GM19397 (cell line): ENCODE measurements around the gene IL1RN.

Experiments
- ATAC-seq: cut with Tn5 transposase; IDR thresholded peaks from one replicate; pipeline ENCODE4 v1.9.1; 2021; ENCODE audit warnings: mild to moderate bottlenecking, moderate library complexity; ENCODE audit not compliant: unreplicated experiment

The IL1RN gene

GRCh38 chr2:113102133-113102532 lies 25.3 kb upstream of the IL1RN start:
- no peak for ATAC-seq

GRCh38 chr2:113103277-113103676 lies 24.1 kb upstream of the IL1RN start:
- no peak for ATAC-seq

DNA sequence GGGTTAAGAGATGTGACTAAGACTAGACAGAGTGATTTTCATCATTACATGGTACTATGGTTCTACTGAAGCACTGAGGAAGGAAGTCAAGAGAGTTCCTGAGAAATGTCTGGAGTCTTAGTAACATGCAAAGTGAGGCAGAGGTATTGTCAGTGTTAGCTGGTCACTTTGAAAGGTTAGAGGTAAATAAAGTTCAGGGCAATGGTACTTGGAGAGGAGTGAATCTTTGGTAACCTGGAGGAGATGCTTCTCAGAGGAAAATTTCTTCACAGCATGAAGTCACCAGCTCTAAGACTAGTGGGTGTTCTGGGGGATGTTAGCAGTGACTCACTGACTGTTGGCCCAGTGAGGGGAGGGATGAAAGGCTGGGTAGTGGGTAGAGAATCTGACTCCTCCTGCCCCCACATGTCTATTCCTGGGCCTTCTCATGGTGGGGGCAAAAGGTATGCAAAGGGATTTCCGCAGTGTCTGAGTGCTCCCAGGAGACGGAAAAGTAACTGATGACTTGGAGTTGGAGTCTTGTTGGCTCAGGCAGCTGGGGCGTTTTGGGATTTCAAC lies 23.3 kb upstream of the IL1RN start:
- ATAC-seq: no peak

- ATAC-seq: no peak
Measured at GRCh38 chr2:113105047-113105785, 22.2 kb upstream of the IL1RN start.

DNA sequence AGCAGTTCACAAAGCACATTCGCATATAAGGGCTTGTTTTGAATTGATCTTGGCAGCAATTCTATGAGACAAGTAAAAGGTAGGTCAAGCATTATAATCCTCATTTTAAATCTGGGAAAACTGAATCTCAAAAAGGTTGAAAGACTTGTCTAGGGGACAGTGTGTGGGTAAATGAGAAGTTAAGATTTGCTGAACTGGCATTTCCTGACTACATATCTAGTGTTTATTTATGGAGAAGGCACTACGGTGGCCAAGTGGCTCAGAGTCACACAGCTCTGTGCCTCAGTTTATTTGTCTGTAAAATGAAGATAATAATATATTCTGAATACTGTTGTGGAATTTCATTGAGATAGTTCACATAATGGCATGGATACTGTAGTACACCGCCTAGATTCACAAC lies 16.3 kb upstream of the IL1RN start:
- ATAC-seq: no peak

GRCh38 chr2:113111823-113112287 lies 15.5 kb upstream of the IL1RN start:
- no peak for ATAC-seq

DNA sequence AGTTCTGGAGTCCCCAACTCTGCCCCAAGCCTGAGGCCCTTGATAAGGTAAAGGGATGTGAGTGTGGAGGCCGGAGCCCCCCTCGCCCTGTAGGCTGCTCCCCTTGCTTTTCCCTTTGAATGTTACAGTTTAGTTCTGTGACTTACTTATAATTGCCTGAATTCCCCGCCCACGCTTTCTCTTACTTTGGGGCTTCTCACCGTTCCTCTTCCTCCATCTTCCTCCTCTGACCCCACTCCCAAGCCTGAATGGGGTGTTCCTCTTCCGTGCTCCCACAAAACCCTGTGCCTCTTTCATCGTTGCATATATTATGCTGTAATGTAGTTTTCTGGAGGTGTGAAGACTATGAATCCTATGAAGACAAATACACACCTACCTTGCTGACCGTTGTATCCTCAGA lies 15.0 kb upstream of the IL1RN start:
- no peak for ATAC-seq

- ATAC-seq: no peak
Measured at GRCh38 chr2:113112871-113113270, 14.5 kb upstream of the IL1RN start.

DNA sequence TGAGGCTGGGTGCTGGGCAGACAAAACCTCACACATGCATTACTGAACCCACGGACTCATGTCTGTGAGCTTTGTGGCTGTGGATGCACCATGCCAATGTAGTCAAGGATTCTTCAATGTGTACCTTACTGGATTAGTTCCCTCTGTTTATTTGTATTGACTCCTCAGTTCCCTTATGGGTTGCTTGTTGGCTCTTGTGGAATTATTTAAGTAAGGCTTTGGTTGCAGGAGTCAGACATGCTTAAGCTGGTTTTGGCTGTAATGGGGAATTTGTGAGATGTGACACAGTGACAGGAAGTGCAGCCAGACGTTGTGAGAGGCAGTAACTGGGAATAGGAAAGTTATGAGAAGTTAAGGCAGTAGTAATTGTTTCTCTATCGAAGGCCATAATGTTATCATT lies 13.6 kb upstream of the IL1RN start:
- no peak for ATAC-seq

DNA sequence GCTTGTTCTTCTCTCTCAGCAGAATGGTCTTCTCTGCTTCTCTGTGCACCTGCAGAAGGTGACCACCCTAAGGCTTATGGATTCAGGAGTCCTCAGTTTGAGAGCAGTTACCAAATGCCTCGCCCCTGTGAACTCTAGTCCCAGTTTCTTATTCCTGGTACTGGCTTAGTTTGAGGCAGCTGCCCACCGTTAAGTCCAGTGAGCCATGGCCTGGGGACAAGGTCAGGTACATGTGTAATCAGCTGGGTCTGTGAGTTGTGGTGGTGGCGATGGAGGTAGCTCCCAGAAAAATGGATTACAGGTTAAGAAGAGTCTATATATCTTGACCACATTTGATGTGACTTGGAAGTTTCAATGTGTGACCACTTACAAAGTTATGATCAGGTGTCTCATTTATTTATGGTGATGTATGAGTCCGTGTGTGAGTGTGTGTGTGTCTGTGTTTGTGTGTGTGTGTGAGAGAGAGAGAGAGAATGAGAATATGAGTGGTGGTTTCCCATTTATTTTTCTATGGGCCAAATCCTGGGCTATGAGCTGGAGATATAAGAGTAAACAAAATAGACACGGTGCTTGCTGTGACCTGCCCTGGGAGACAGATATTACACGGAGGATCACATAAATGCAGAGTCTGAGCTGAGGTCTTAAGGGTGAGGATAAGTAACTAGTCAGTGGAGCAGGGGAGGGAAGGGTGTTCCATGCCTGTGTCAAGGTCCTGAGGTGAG lies 13.0 kb upstream of the IL1RN start:
- ATAC-seq: no peak

DNA sequence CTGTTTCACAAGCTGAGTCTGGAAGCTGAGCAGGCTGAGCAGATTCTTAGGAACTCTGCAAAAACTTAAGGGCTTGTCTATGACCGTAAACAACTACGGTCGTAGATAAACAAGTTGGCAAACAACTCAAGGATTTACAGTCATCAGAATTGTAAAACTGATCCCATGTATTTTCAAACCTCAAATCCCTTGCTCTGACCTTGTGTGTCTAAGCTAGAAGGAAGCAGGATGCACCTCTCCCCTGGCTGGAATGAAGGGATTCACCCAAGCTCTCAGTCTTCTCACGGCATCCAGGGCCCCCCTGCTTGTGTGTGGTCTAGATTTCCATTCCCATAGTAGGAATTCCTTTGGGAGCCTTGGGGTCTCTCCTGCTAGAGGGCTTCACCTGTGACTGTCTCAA lies 12.4 kb upstream of the IL1RN start:
- no peak for ATAC-seq

DNA sequence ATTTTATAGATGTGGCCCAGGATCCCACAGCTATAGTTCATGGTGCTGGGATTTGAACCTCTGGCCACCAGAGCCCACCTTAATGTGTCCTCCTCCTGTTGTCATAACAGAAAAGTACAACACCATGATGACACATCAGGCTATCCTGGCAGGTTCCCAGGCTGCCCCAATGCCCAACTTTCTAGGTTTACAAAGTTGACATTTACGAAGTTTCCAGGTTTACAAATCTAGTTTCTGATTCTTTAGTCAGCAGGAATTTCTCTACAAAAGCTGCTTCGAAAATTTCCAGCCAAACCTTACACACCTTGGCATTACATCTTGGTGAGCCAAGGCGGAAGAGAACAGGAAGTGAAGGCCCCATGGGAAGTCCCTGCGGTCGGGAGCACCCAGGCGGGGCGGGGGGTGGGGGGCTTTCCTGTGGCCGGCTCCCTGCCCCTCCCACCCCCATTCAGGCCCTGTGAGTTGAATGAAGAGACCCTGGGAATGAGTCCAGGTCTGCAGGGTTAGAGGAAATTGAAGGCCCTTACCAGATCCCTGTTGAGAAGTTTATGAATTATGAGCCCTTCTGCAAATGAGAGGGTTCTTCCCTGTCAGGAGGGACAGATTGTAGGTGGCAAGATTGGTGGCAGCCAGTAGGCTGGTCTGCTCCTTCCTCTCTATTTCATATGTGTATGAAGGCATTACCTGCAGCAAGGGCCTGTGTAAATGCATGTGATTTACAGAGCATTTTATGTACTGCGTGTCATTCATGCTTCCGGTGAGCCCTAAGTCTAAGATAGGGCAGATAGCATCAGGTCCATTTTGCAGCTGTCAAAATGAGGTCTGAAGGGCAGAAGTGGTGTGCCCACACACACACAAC lies 11.1 kb upstream of the IL1RN start:
- ATAC-seq: no peak

- no peak for ATAC-seq
Measured at GRCh38 chr2:113117541-113118262, 9.7 kb upstream of the IL1RN start.

- ATAC-seq: no peak
Measured at GRCh38 chr2:113118263-113118657, 9.1 kb upstream of the IL1RN start.

DNA sequence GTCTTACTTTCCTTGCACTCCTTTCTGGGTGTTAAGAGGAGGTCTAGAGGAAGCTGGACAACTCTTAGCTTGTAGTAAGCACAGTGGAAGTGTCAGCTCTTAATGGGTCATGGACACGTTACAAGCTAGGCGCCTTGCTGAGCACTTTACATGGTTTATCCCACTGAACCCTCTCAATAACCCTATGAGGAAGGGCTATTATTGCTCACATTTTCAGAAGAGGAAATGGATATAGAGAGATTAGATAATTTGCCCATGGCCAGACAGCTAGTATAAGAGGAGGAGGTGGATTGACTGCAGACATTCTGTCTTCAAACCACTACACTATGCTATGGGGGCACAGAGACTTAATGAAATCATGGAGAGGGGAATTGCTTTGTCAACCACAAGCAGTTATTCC lies 8.3 kb upstream of the IL1RN start:
- no peak for ATAC-seq

GRCh38 chr2:113120861-113121260 lies 6.5 kb upstream of the IL1RN start:
- no peak for ATAC-seq

DNA sequence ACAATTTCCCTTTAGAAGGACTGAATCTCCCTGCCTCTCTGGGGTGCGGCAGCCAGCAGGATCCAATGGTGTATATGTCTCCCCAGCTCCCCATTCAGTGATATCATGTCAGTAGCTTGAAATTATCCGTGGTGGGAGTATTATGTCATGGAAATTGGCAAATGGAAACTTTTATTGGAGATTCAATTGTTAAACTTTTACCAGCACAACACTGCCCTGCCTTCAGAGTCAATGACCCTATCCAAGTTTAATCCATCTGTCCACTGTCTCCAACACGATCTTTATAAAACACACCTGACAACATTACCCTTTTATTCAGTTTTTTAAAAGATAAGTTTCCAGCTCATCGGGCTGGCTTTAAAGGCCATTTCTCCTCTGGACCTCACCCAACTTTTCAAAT lies 5.0 kb upstream of the IL1RN start:
- no peak for ATAC-seq

DNA sequence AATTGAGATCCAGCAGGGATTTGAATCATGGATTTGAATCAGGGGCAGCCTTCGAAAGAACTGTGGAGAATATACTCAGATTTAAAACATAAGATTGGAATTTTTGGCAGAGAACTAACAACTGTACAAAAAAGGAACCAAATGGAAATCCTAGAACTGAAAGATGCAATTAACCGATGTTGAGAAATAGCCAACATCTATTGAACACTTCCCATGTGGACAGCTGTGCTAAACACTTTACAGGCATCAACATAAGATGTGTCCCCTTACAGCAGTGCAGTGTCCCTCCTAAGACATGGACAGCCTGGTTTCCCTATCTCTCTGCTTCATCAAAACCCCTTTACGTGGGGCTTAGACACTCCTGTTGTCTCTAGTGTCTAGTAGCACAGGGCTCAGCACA lies 3.7 kb upstream of the IL1RN start:
- ATAC-seq: no peak

DNA sequence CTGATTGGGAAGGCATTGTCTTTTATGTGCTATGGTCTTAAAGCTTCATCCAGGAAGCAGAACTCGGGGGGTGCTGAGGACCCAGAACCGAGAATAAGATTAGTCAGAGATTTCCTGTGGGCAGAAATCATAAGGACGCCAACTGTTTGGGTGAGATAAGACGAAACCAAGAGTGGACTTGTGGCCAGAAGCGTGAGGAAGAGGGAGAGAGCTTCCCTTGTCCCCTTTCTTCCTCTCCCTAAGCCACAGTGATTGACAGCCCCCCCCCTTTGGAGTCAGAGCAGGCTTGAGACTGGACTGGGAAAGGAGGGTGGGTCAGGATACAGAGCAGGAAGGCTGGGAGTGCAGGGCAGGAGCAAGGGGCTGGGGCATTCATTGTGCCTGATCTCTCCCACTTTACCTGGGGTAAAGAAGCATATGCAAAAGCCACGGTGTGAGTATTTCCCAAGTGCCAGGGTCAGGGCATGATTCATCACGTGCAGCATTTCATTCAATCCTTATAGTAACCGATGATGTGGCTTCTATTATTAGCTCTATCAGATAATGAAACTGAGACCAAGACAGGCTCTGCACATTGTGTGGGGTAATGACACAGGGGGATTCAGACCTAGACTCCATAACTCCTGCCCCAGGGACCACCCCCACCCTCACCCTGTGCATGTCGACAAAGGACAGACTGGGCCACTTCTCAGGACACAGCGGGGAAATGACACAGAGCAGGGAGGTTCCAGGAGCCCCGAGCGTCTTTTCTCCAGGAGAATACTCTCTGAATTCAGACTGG lies 3.0 kb upstream of the IL1RN start:
- ATAC-seq: no peak
